Measurements from ENCODE around the gene ATG7.

Gene ATG7

DNA sequence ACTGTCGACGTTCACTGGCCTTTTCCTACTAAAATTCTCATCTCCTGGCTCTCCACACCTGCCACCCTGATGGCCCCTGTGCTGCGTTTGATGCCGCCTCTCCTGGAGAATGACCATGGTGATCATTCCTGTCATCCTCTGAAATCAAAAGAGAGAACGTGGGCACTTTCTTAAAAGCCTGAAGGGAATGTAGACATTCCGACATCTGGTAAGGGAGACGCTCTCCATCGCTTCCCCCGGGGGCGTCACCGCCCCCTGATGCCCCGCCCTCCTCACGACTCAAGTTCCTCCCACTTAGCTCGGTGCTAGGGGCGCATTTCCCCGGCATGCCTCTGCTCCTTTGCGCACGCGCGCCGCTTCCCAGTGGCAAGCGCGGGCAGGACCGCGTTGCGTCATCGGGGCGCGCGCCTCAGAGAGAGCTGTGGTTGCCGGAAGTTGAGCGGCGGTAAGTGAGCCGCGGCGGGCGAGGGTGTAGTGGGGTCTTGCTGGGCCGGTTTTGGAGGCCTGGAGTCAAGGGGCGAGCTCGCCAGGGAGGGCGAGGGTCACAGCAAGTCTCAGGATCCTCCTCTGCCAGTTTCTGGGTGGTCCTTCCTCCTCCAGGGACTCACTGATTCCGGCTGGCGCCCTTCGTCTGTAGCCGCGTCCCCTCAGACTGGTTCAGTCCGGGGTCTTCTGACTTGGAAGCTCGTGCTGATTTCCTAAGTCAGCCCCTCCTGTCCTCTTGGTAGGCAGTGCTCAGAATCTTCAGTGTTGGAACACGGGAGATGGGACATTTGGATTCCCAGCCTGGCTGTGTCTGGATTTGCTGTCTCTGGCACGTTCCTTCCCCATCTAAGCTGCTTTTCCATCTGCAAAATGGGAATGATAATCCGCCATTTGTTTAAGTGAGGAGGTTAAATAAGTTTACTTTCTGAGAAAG, at the start of gene ATG7 (continued):
- TF ChIP-seq ZNF391 (tag by site-specific recombination; IDR thresholded peaks at IDR 0.05; ENCODE audit: borderline replicate concordance, low read depth) (peak; percentile 40; the same call in 1 of the 2 replicates), ZNF621 (tag by site-specific recombination; IDR thresholded peaks at IDR 0.05) (no peak), ZNF654 (tag by site-specific recombination; IDR thresholded peaks at IDR 0.05; ENCODE audit: low read depth) (no peak), ZNF114 (tag by site-specific recombination; IDR thresholded peaks at IDR 0.05) (no peak), ZNF19 (tag by site-specific recombination; IDR thresholded peaks at IDR 0.05; ENCODE audit: low read depth) (no peak), KLF7 (tag by site-specific recombination; IDR thresholded peaks at IDR 0.05; ENCODE audit: borderline replicate concordance) (no peak), ZNF830 (tag by site-specific recombination; IDR thresholded peaks at IDR 0.05; ENCODE audit: low read depth) (no peak), ZNF138 (tag by site-specific recombination; IDR thresholded peaks at IDR 0.05; ENCODE audit: borderline replicate concordance) (no peak), ZNF292 (tag by site-specific recombination; IDR thresholded peaks at IDR 0.05; ENCODE audit: borderline replicate concordance, low read depth) (no peak), ZNF707 (tag by site-specific recombination; IDR thresholded peaks at IDR 0.05) (no peak), ZNF24 (tag by site-specific recombination; IDR thresholded peaks at IDR 0.05) (peak; percentile 60; the same call in 1 of the 2 replicates), REPIN1 (tag by site-specific recombination; IDR thresholded peaks at IDR 0.05; ENCODE audit: low read depth) (no peak), EGR2 (tag by site-specific recombination; IDR thresholded peaks at IDR 0.05; ENCODE audit: low read depth) (peak; percentile 81), ZNF2 (tag by site-specific recombination; IDR thresholded peaks at IDR 0.05) (peak; percentile 72; the same call in 1 of the 2 replicates), ZNF426 (tag by site-specific recombination; IDR thresholded peaks at IDR 0.05) (no peak), ZNF248 (tag by site-specific recombination; IDR thresholded peaks at IDR 0.05) (no peak), ZNF623 (tag by site-specific recombination; IDR thresholded peaks at IDR 0.05) (no peak), IKZF3 (tag by site-specific recombination; IDR thresholded peaks at IDR 0.05) (no peak), ZNF768 (tag by site-specific recombination; IDR thresholded peaks at IDR 0.05) (no peak), ZBTB17 (tag by site-specific recombination; IDR thresholded peaks at IDR 0.05) (peak; percentile 75), ZNF394 (tag by site-specific recombination; IDR thresholded peaks at IDR 0.05; ENCODE audit: borderline replicate concordance) (peak; percentile 27; the same call in 1 of the 2 replicates), KLF8 (tag by site-specific recombination; IDR thresholded peaks at IDR 0.05) (peak; percentile 64), ZEB2 (tag by site-specific recombination; IDR thresholded peaks at IDR 0.05) (no peak), GFI1B (tag by site-specific recombination; IDR thresholded peaks at IDR 0.05) (no peak; the same call in 1 of the 2 replicates)
- TF ChIP-seq, protein P1, sequence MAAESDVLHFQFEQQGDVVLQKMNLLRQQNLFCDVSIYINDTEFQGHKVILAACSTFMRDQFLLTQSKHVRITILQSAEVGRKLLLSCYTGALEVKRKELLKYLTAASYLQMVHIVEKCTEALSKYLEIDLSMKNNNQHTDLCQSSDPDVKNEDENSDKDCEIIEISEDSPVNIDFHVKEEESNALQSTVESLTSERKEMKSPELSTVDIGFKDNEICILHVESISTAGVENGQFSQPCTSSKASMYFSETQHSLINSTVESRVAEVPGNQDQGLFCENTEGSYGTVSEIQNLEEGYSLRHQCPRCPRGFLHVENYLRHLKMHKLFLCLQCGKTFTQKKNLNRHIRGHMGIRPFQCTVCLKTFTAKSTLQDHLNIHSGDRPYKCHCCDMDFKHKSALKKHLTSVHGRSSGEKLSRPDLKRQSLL (tag by site-specific recombination; IDR thresholded peaks at IDR 0.05), result peak; percentile 68; the same call in 1 of the 2 replicates
- TF ChIP-seq, protein P2, sequence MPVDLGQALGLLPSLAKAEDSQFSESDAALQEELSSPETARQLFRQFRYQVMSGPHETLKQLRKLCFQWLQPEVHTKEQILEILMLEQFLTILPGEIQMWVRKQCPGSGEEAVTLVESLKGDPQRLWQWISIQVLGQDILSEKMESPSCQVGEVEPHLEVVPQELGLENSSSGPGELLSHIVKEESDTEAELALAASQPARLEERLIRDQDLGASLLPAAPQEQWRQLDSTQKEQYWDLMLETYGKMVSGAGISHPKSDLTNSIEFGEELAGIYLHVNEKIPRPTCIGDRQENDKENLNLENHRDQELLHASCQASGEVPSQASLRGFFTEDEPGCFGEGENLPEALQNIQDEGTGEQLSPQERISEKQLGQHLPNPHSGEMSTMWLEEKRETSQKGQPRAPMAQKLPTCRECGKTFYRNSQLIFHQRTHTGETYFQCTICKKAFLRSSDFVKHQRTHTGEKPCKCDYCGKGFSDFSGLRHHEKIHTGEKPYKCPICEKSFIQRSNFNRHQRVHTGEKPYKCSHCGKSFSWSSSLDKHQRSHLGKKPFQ (tag by site-specific recombination; IDR thresholded peaks at IDR 0.05), result no peak
- TF ChIP-seq, protein P3, sequence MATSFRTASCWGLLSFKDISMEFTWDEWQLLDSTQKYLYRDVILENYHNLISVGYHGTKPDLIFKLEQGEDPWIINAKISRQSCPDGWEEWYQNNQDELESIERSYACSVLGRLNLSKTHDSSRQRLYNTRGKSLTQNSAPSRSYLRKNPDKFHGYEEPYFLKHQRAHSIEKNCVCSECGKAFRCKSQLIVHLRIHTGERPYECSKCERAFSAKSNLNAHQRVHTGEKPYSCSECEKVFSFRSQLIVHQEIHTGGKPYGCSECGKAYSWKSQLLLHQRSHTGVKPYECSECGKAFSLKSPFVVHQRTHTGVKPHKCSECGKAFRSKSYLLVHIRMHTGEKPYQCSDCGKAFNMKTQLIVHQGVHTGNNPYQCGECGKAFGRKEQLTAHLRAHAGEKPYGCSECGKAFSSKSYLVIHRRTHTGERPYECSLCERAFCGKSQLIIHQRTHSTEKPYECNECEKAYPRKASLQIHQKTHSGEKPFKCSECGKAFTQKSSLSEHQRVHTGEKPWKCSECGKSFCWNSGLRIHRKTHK (tag by site-specific recombination; IDR thresholded peaks at IDR 0.05), result no peak
- TF ChIP-seq, protein P4, sequence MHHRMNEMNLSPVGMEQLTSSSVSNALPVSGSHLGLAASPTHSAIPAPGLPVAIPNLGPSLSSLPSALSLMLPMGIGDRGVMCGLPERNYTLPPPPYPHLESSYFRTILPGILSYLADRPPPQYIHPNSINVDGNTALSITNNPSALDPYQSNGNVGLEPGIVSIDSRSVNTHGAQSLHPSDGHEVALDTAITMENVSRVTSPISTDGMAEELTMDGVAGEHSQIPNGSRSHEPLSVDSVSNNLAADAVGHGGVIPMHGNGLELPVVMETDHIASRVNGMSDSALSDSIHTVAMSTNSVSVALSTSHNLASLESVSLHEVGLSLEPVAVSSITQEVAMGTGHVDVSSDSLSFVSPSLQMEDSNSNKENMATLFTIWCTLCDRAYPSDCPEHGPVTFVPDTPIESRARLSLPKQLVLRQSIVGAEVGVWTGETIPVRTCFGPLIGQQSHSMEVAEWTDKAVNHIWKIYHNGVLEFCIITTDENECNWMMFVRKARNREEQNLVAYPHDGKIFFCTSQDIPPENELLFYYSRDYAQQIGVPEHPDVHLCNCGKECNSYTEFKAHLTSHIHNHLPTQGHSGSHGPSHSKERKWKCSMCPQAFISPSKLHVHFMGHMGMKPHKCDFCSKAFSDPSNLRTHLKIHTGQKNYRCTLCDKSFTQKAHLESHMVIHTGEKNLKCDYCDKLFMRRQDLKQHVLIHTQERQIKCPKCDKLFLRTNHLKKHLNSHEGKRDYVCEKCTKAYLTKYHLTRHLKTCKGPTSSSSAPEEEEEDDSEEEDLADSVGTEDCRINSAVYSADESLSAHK (tag by site-specific recombination; IDR thresholded peaks at IDR 0.05), result peak; percentile 38; the same call in 1 of the 2 replicates
- TF ChIP-seq, protein P5, sequence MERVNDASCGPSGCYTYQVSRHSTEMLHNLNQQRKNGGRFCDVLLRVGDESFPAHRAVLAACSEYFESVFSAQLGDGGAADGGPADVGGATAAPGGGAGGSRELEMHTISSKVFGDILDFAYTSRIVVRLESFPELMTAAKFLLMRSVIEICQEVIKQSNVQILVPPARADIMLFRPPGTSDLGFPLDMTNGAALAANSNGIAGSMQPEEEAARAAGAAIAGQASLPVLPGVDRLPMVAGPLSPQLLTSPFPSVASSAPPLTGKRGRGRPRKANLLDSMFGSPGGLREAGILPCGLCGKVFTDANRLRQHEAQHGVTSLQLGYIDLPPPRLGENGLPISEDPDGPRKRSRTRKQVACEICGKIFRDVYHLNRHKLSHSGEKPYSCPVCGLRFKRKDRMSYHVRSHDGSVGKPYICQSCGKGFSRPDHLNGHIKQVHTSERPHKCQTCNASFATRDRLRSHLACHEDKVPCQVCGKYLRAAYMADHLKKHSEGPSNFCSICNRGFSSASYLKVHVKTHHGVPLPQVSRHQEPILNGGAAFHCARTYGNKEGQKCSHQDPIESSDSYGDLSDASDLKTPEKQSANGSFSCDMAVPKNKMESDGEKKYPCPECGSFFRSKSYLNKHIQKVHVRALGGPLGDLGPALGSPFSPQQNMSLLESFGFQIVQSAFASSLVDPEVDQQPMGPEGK (tag by site-specific recombination; IDR thresholded peaks at IDR 0.05), result peak; percentile 93
